ENCODE data around the gene TEKTIP1.

TEKTIP1 gene

DNA sequence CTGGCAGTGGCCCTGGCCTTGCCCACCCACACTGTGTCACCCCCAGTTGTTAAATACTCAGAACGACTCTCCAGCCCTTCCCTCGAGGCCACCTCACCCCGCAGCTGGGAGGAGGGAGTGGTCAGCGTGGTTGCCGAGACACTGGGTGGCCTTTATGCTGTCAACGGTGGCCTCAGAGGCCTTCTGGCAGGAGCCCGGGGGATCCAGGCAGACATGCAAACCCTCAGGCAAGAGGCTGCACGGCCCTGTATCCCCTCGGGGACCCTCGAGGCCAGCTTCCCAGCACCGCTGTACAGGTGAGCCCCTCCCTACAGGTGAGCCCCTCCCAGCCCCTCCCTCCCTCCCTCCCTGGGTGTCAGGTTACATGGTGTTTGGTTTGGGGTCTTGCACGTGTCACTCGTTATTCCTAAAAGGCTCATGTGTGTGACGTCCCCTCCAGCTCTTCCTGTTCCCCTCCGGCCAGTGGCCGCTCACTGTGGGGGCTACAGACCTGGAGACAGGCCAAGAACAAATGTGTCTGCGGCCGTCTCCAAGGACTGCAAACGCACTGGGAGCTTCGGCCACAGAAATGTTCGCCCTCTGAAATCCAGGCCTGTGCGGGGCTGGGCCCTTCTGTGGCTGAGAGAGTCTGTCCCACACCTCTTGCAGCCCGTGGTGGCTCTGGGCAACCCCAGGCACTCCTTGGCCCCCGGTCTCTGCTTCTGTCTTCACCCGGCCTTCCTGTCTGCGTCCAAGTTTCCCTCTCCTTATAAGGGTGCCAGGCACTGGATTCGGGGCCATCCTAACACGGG is at the start of gene TEKTIP1:
TEKTIP1 (plus strand) TSS at position 210 of the 791 bp plus-strand sequence; CDS start at position 214, 4 bp downstream.
- Histone ChIP-seq H3K36me3 (ENCODE audit: insufficient read depth) (no peaks in the 10 kb centered on the region), H3K27me3 (ENCODE audit: insufficient read depth, low read depth) (no peaks in the 10 kb centered on the region), H3K4me1 (ENCODE audit: low read depth, poor library complexity, severe bottlenecking) (no peaks in the 10 kb centered on the region), H3K27ac (no peak within 1 kb of the TSS), H3K9ac (no peak within 1 kb of the TSS), H3K4me2 (no peak within 1 kb of the TSS), H4K20me1 (ENCODE audit: insufficient read depth) (no peaks in the 10 kb centered on the region), H3K79me2 (ENCODE audit: insufficient read depth, low read depth) (no peaks in the 10 kb centered on the region), H2AFZ (ENCODE audit: low read depth) (no peak within 1 kb of the TSS), H3K4me3 (IDR thresholded peaks at IDR 0.05; ENCODE audit: insufficient read depth, low read depth, low read length) (no peak within 1 kb of the TSS)
- TF ChIP-seq, protein P1, sequence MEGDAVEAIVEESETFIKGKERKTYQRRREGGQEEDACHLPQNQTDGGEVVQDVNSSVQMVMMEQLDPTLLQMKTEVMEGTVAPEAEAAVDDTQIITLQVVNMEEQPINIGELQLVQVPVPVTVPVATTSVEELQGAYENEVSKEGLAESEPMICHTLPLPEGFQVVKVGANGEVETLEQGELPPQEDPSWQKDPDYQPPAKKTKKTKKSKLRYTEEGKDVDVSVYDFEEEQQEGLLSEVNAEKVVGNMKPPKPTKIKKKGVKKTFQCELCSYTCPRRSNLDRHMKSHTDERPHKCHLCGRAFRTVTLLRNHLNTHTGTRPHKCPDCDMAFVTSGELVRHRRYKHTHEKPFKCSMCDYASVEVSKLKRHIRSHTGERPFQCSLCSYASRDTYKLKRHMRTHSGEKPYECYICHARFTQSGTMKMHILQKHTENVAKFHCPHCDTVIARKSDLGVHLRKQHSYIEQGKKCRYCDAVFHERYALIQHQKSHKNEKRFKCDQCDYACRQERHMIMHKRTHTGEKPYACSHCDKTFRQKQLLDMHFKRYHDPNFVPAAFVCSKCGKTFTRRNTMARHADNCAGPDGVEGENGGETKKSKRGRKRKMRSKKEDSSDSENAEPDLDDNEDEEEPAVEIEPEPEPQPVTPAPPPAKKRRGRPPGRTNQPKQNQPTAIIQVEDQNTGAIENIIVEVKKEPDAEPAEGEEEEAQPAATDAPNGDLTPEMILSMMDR (conservative IDR thresholded peaks at IDR 0.05; ENCODE audit: low read depth, low read length) = no peak

DNA sequence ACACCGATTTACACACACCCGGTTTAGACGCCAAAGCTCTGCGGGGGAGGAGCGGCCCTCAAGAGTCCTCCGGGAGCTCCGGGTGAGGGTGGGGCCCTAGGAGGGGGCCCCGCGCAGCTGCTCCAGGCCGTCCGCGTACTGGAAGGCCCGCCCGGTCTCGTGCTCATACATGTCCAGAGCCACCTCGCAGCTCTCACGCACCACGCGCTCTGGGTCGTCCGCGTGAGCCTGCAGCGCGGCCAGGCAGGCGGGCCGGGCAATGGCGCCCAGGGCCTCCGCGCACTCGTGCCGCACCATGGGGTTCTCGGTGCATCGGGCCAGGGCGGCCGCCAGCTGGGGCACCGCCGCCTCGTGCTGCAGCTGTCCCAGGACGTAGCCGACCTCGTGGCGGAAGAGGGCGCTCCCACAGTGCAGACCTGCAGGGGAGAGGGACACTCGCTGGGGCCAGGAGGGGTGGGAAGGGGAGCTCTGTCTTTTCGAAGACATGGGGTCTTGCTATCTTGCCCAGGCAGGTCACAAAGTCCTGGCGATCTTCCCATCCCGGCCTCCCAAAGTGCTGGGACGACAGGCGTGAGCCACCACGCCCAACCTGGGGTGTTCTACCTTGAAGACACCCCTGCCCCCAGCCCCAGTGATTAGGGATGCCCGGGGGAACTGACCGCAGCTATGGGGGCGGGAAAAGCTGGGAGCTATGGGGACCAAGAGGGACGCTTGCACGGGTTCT is 47.4 kb upstream of the TEKTIP1 start:
- no peak overlapping the region for H3K4me3 ChIP-seq (IDR thresholded peaks at IDR 0.05; ENCODE audit: insufficient read depth, low read depth, low read length)
- TF ChIP-seq, protein P1 (conservative IDR thresholded peaks at IDR 0.05; ENCODE audit: low read depth, low read length) = no peak
- no peaks in the 10 kb centered on the region for H4K20me1 ChIP-seq (ENCODE audit: insufficient read depth)
- H3K36me3 ChIP-seq (ENCODE audit: insufficient read depth) = no peaks in the 10 kb centered on the region
- no peaks in the 10 kb centered on the region; the same call in 1 of the 2 replicates for H3K79me2 ChIP-seq (ENCODE audit: insufficient read depth, low read depth)
- H2AFZ ChIP-seq (ENCODE audit: low read depth) = no peak overlapping the region
- no peaks in the 10 kb centered on the region for H3K4me1 ChIP-seq (ENCODE audit: low read depth, poor library complexity, severe bottlenecking)
- no peak overlapping the region for H3K27ac ChIP-seq
- H3K4me2 ChIP-seq = no peak overlapping the region
- H3K9ac ChIP-seq = no peak overlapping the region
- H3K27me3 ChIP-seq (ENCODE audit: insufficient read depth, low read depth) = no peaks in the 10 kb centered on the region

DNA sequence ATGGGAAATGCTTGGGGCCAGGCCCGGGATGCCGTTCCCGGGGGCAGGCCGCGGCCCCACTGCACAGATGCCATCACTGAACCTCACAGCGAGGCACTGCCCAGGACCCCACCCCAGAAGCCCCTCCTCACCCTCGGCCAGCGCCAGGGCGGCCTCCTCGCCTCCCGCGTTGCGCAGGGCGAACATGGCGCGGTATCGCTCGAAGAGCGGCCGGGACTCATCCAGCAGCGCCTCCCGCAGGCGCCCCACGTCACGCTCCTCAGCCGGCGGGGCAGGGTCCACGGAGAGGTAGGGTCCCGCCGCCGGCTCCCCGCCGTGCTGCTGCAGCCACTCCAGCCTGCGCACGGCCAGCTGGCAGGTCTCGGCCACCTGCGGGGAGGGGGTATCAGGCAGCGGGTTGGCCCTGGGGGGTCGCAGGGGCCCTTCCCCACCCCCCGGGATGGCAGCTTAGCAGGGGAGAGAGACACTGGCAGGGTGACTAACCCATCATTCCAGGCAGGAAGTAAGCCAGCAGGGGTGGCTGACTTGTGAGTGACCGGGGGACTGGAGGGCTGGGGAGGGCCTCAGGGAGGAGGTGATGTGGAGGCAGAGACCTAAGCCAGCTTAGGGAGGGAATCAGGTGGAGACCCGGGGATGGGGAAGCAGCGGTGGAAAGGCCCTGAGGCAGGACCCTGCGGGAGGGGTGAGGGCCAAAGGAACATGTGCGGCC is 46.7 kb upstream of the TEKTIP1 start:
- Histone ChIP-seq H3K4me2 (no peak overlapping the region), H4K20me1 (ENCODE audit: insufficient read depth) (no peaks in the 10 kb centered on the region), H3K36me3 (ENCODE audit: insufficient read depth) (no peaks in the 10 kb centered on the region), H3K4me3 (IDR thresholded peaks at IDR 0.05; ENCODE audit: insufficient read depth, low read depth, low read length) (no peak overlapping the region), H3K27ac (no peak overlapping the region), H3K79me2 (ENCODE audit: insufficient read depth, low read depth) (peaks cover 7% of the 10 kb centered on the region; the same call in 1 of the 2 replicates), H3K4me1 (ENCODE audit: low read depth, poor library complexity, severe bottlenecking) (no peaks in the 10 kb centered on the region), H2AFZ (ENCODE audit: low read depth) (no peak overlapping the region), H3K9ac (no peak overlapping the region), H3K27me3 (ENCODE audit: insufficient read depth, low read depth) (no peaks in the 10 kb centered on the region)
- TF ChIP-seq, protein P1 (conservative IDR thresholded peaks at IDR 0.05; ENCODE audit: low read depth, low read length) = no peak

DNA sequence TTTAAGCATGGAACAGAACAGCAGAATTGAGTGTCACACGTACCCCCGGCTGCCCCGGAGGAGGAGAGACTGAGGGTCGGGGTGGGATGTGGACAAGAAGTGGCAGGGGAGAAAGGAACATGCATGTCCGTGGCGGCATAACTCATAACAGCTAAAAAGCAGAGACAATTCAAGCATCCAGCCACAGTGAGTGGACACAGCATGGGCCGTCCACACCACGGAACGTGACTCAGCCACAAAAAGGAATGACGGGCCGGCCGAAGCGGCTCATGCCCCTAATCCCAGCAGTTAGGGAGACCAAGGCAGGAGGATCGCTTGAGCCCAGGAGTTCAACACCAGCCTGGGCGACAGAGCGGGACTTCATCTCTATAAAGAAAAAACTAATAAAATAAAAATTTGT is 46.1 kb upstream of the TEKTIP1 start:
- Histone ChIP-seq H3K27me3 (ENCODE audit: insufficient read depth, low read depth) (no peaks in the 10 kb centered on the region), H3K9ac (no peak overlapping the region), H3K79me2 (ENCODE audit: insufficient read depth, low read depth) (peaks cover 12% of the 10 kb centered on the region; the same call in 1 of the 2 replicates), H3K4me1 (ENCODE audit: low read depth, poor library complexity, severe bottlenecking) (no peaks in the 10 kb centered on the region), H3K27ac (no peak overlapping the region), H3K36me3 (ENCODE audit: insufficient read depth) (no peaks in the 10 kb centered on the region), H2AFZ (ENCODE audit: low read depth) (no peak overlapping the region), H3K4me2 (no peak overlapping the region), H4K20me1 (ENCODE audit: insufficient read depth) (no peaks in the 10 kb centered on the region), H3K4me3 (IDR thresholded peaks at IDR 0.05; ENCODE audit: insufficient read depth, low read depth, low read length) (no peak overlapping the region)
- TF ChIP-seq, protein P1 (conservative IDR thresholded peaks at IDR 0.05; ENCODE audit: low read depth, low read length) = no peak
